ENCODE results near the gene PAQR4. TPM values are rescaled to one million over a fixed set of nuclear protein-coding genes. Genes with fewer than 3 reads are reported as not detected.

PAQR4 gene
- polyA plus RNA-seq, 1 of the 3 experiments (the other 2 are of a cell fraction), result 8.8 TPM

GRCh38 chr16:2964475-2965336 lies 4.4 kb upstream of the PAQR4 start:
- peak overlapping the region in 1 of 2 experiments; percentile 34; a peak in 1 of 4 replicates for H3K27ac ChIP-seq (ENCODE audit: low read depth in 2 of 2, low read length in 1 of 2)
- peak; percentile 95 for DNase-seq
- WGBS (ENCODE audit: low lambda C conversion rate), result 0% methylated on average over 6 of the region's 68 CpGs
- H3K9me2 ChIP-seq, result no peaks in the 10 kb centered on the region
- no peaks in the 10 kb centered on the region for H3K9me3 ChIP-seq
- peak overlapping the region; percentile 50 to 61 for H3K4me3 ChIP-seq (ENCODE audit: low read depth in 2 of 2, low read length in 1 of 2)
- H3K79me2 ChIP-seq (ENCODE audit: insufficient read depth), result no peaks in the 10 kb centered on the region
- peak overlapping the region; percentile 65; the same call in 1 of the 2 replicates for H2AFZ ChIP-seq (ENCODE audit: low read depth)
- TF ChIP-seq NFIC (IDR thresholded peaks at IDR 0.05; ENCODE audit: borderline replicate concordance) (no peak), NRF1 (IDR thresholded peaks at IDR 0.05; ENCODE audit: low read depth, low read length) (no peak), FOXJ3 (CRISPR knock-in tag; IDR thresholded peaks at IDR 0.05) (no peak), POLR2AphosphoS5 (IDR thresholded peaks at IDR 0.05; ENCODE audit: low read depth, low read length) (no peak), CHD2 (IDR thresholded peaks at IDR 0.05; ENCODE audit: low read length, partially characterized antibody) (peak; percentile 37), JUND (IDR thresholded peaks at IDR 0.05) (no peak), CTCF (IDR thresholded peaks at IDR 0.05) (0 out of 2 replicates have a peak, but pooled peaks have one; percentile 3)
- H3K9ac ChIP-seq, result no peak overlapping the region
- peaks cover 5% of the 10 kb centered on the region for H3F3A ChIP-seq (replicated peaks; ENCODE audit: insufficient read depth)
- H4K20me1 ChIP-seq (ENCODE audit: insufficient read depth), result no peaks in the 10 kb centered on the region; the same call in 1 of the 2 replicates
- ChIA-PET POLR2A (interaction anchor here (0.5 to 0.6 kb wide), 2 partner anchors 16 to 52 kb away, joined by 3 to 4 read pairs; no protein-coding TSS in a partner anchor), CTCF (interaction anchor here (0.7 to 3.6 kb wide), 10 partner anchors 7 to 54 kb away, joined by 3 to 25 read pairs (median 4); no protein-coding TSS in a partner anchor)
- H3K36me3 ChIP-seq (replicated peaks in 1 of 2; ENCODE audit: control insufficient read depth in 1 of 2, insufficient read depth in 2 of 2, low read length in 1 of 2), result no peaks in the 10 kb centered on the region
- peak overlapping the region; percentile 96 for H3K4me2 ChIP-seq
- H3K4me1 ChIP-seq (ENCODE audit: control insufficient read depth in 1 of 2, insufficient read depth in 2 of 2, low read depth in 1 of 2, low read length in 1 of 2), result peaks cover 0 to 21% of the 10 kb centered on the region in 2 experiments; a peak in 1 of 4 replicates
- peaks cover 17% of the 10 kb centered on the region for H3K27me3 ChIP-seq (ENCODE audit: insufficient read depth)

- Histone ChIP-seq H3K9me3 (no peaks in the 10 kb centered on the region), H3K9ac (no peak overlapping the region), H3K27me3 (ENCODE audit: insufficient read depth) (0 out of 2 replicates have a peak, but pooled peaks cover 2% of the 10 kb centered on the region), H3K79me2 (ENCODE audit: insufficient read depth) (no peaks in the 10 kb centered on the region; the same call in 1 of the 2 replicates), H2AFZ (ENCODE audit: low read depth) (no peak overlapping the region), H3K36me3 (replicated peaks in 1 of 2; ENCODE audit: control insufficient read depth in 1 of 2, insufficient read depth in 2 of 2, low read length in 1 of 2) (no peaks in the 10 kb centered on the region), H3K9me2 (no peaks in the 10 kb centered on the region), H4K20me1 (ENCODE audit: insufficient read depth) (peaks cover 12% of the 10 kb centered on the region), H3F3A (replicated peaks; ENCODE audit: insufficient read depth) (peaks cover 9% of the 10 kb centered on the region), H3K4me3 (ENCODE audit: low read depth in 2 of 2, low read length in 1 of 2) (no peak overlapping the region), H3K4me2 (no peak overlapping the region), H3K27ac (ENCODE audit: low read depth in 2 of 2, low read length in 1 of 2) (no peak overlapping the region), H3K4me1 (ENCODE audit: control insufficient read depth in 1 of 2, insufficient read depth in 2 of 2, low read depth in 1 of 2, low read length in 1 of 2) (peaks cover 0 to 32% of the 10 kb centered on the region in 2 experiments; a peak in 1 of 4 replicates)
- 95% methylated on average over 34 of the region's 39 CpGs for WGBS (ENCODE audit: low lambda C conversion rate)
- no peak for DNase-seq
- POLR2A ChIA-PET, result no interaction called here
- CTCF ChIA-PET, result interaction anchor here (1.0 kb wide), 2 partner anchors 18 to 54 kb away, joined by 3 read pairs; partner anchors contain the start of gene TNFRSF12A
- TF ChIP-seq GATA2 (CRISPR knock-in tag; IDR thresholded peaks at IDR 0.05) (no peak), PBX3 (IDR thresholded peaks at IDR 0.05) (no peak), CTCF (IDR thresholded peaks at IDR 0.05) (no peak), ZBTB33 (IDR thresholded peaks at IDR 0.05; ENCODE audit: borderline replicate concordance, low read depth) (no peak), FOXM1 (IDR thresholded peaks at IDR 0.05; ENCODE audit: low read depth) (no peak)
These were observed 2.9 kb upstream of the PAQR4 start for GRCh38 chr16:2966043-2966807.

Measured in SK-N-SH (cell line).